Vagina (tissue), 2 donors: ENCODE data around the gene EFNA4.

Experiments
- CTCF ChIP-seq, 3 experiments: fragments of 450-650 bp in 2 of 3; fragments of 200-600 bp in 1 of 3; sonication (generic) in 1 of 3; IDR thresholded peaks; one replicate each; pipeline ENCODE4 v1.5.1; 2017 to 2019; ENCODE audit warnings: antibody characterized with exemption in 3 of 3, mild to moderate bottlenecking in 2 of 3, moderate library complexity in 2 of 3
- POLR2A ChIP-seq, 2 donors: fragments of 450-650 bp; IDR thresholded peaks; one replicate each; pipeline ENCODE4 v1.6.1; 2017; ENCODE audit warnings: antibody characterized with exemption in 2 of 2, mild to moderate bottlenecking in 2 of 2, moderate library complexity in 2 of 2
- POLR2AphosphoS5 ChIP-seq, 2 donors: sonication (generic); formaldehyde crosslinking; IDR thresholded peaks; one replicate each; pipeline ENCODE4 v1.9.0; 2017; ENCODE audit warnings: antibody characterized with exemption in 2 of 2, mild to moderate bottlenecking in 2 of 2, low read depth in 1 of 2; ENCODE audit not compliant: insufficient read depth in 1 of 2

GRCh38 chr1:155069551-155070157, 6.1 kb downstream of the EFNA4 start:
- TF ChIP-seq POLR2A (IDR thresholded peaks at IDR 0.05), result no peak
- TF ChIP-seq POLR2AphosphoS5 (IDR thresholded peaks at IDR 0.05; ENCODE audit: insufficient read depth in 1 of 2, low read depth in 1 of 2), result no peak
- TF ChIP-seq CTCF (IDR thresholded peaks at IDR 0.05), result no peak
